B cell (primary cell): ENCODE results near the gene KPNA6. TPM values are rescaled to one million over a fixed set of nuclear protein-coding genes. Genes with fewer than 3 reads are reported as not detected.

ENCODE experiments used
- ATAC-seq: fragments of 200-7000 bp; cut with Tn5 transposase; one replicate; pipeline ENCODE4 v1.10.0; 2021; ENCODE audit warnings: low read depth, mild to moderate bottlenecking, moderate number of reproducible peaks, moderate library complexity
- CTCF ChIA-PET: fragments of 350-600 bp; sonication (Branson Sonifier 250); formaldehyde crosslinking; loops from one replicate; lab custom pipeline; 2021; ENCODE audit warnings: antibody characterized with exemption, inconsistent platforms; lab: Charles Lee
- POLR2A ChIA-PET: fragments of 350-600 bp; sonication (Branson Sonifier 250); formaldehyde crosslinking; loops from one replicate; lab custom pipeline; 2021; ENCODE audit warnings: antibody characterized with exemption; lab: Charles Lee
- DNase-seq: peaks from one replicate; pipeline ENCODE4 v3.0.0; 2013
- H2AFZ ChIP-seq: 2 replicates; pipeline ENCODE4 v1.6.1; 2012; ENCODE audit warnings: mild to moderate bottlenecking, low read depth, low read length; ENCODE audit not compliant: insufficient read depth, poor library complexity, severe bottlenecking
- H3K27ac ChIP-seq, 2 donors: 1 replicate in 1 of 2; 2 replicates in 1 of 2; pipeline ENCODE4 v1.5.1; 2012 to 2013; ENCODE audit warnings: low read length in 2 of 2, mild to moderate bottlenecking in 2 of 2, moderate library complexity in 1 of 2
- H3K27me3 ChIP-seq, 4 experiments: fragments of 200-600 bp in 1 of 4; sonication (generic) in 1 of 4; replicated peaks in 1 of 4; 1 replicate in 2 of 4; 2 replicates in 2 of 4; pipeline versions ENCODE4 v1.6.1 to v1.7.0; 2013 to 2016; ENCODE audit warnings: low read length in 3 of 4, mild to moderate bottlenecking in 2 of 4, mixed read lengths in 1 of 4, moderate library complexity in 1 of 4; ENCODE audit not compliant: insufficient read depth in 4 of 4, control insufficient read depth in 3 of 4; ENCODE audit errors: control extremely low read depth in 1 of 4
- H3K36me3 ChIP-seq, 2 experiments: replicated peaks in 1 of 2; 1 replicate in 1 of 2; 2 replicates in 1 of 2; pipeline versions ENCODE4 v1.6.1 to v1.7.1; 2013; ENCODE audit warnings: low read length in 1 of 2; ENCODE audit not compliant: insufficient read depth in 2 of 2, control insufficient read depth in 1 of 2; ENCODE audit errors: control extremely low read depth in 1 of 2, extremely low read depth in 1 of 2
- H3K4me1 ChIP-seq, 2 donors: fragments of 200-600 bp in 1 of 2; sonication (generic) in 1 of 2; 1 replicate in 1 of 2; 2 replicates in 1 of 2; pipeline versions ENCODE4 v1.5.1 to v1.6.1; 2013 to 2017; ENCODE audit warnings: low read length in 2 of 2; ENCODE audit not compliant: control insufficient read depth in 2 of 2, insufficient read depth in 2 of 2
- H3K4me2 ChIP-seq: replicated peaks from 2 replicates; pipeline ENCODE3; 2012; ENCODE audit warnings: mild to moderate bottlenecking, low read depth, low read length; ENCODE audit not compliant: poor library complexity, severe bottlenecking
- H3K4me3 ChIP-seq, 5 experiments: fragments of 200-600 bp in 1 of 5; sonication (generic) in 1 of 5; 1 replicate in 3 of 5; 2 replicates in 2 of 5; pipeline versions ENCODE4 v1.5.1 to v1.7.0; 2011 to 2016; ENCODE audit warnings: low read length in 4 of 5, mild to moderate bottlenecking in 4 of 5, low read depth in 2 of 5, control low read depth in 1 of 5, moderate library complexity in 1 of 5; ENCODE audit not compliant: insufficient read depth in 1 of 5; ENCODE audit errors: control extremely low read depth in 1 of 5, extremely low read depth in 1 of 5
- H3K79me2 ChIP-seq: fragments of 200-600 bp; sonication (generic); one replicate; pipeline ENCODE4 v1.6.0; 2016; ENCODE audit warnings: low read length; ENCODE audit not compliant: control insufficient read depth, insufficient read depth
- H3K9ac ChIP-seq: fragments of 200-600 bp; sonication (generic); 2 replicates; pipeline ENCODE4 v1.6.1; 2017; ENCODE audit warnings: mild to moderate bottlenecking, low read length, moderate library complexity
- H3K9me3 ChIP-seq, 3 donors: one replicate each; pipeline versions ENCODE4 v1.6.1 to v1.7.1; 2013; ENCODE audit warnings: low read length in 2 of 3; ENCODE audit not compliant: control insufficient read depth in 2 of 3, insufficient read depth in 1 of 3; ENCODE audit errors: control extremely low read depth in 1 of 3
- H4K20me1 ChIP-seq: 2 replicates; pipeline ENCODE4 v1.6.0; 2012; ENCODE audit warnings: mild to moderate bottlenecking, low read length; ENCODE audit not compliant: insufficient read depth, control insufficient read depth, poor library complexity, severe bottlenecking
- H3K27ac Mint-ChIP-seq: one replicate; pipeline ENCODE4 v1.8.0; 2021; ENCODE audit warnings: mixed read lengths
- H3K27me3 Mint-ChIP-seq: one replicate; pipeline ENCODE4 v1.8.0; 2021; ENCODE audit warnings: mixed read lengths
- H3K4me1 Mint-ChIP-seq: one replicate; pipeline ENCODE4 v1.8.0; 2021; ENCODE audit warnings: mixed read lengths
- H3K4me3 Mint-ChIP-seq: one replicate; pipeline ENCODE4 v1.8.0; 2021; ENCODE audit warnings: mixed read lengths
- H3K9me3 Mint-ChIP-seq: one replicate; pipeline ENCODE4 v1.8.0; 2022; ENCODE audit warnings: mixed read lengths; ENCODE audit not compliant: insufficient read depth
- CTCF ChIP-seq: fragments of 200-600 bp; IDR thresholded peaks from one replicate; pipeline ENCODE4 v1.8.0; 2022; ENCODE audit warnings: antibody characterized with exemption, mild to moderate bottlenecking
- EZH2 ChIP-seq: IDR thresholded peaks from 2 replicates; pipeline ENCODE4 v1.6.1; 2012; ENCODE audit warnings: borderline replicate concordance, low read depth, mild to moderate bottlenecking, moderate library complexity, low read length; ENCODE audit not compliant: insufficient read depth, poor library complexity, severe bottlenecking
- WGBS: methylation state at CpG from one replicate; pipeline ENCODE4 v1.1.5; 2013; ENCODE audit warnings: missing lambda C conversion rate; ENCODE audit not compliant: insufficient coverage; 5-methylcytosine and 5-hydroxymethylcytosine counted together
- intact Hi-C: fragments of 100-400 bp; cut with micrococcal nuclease; formaldehyde crosslinking; loops from one replicate; pipeline ENCODE4 v1.10.0; 2022
- polyA plus RNA-seq: library from polyadenylated mRNA; depleted of rRNA; stranded (reverse); fragments of >200 nt; gene quantifications from 2 replicates; pipeline ENCODE4 v1.2.3, GENCODE V29; 2012
- total RNA-seq, 2 donors: library from RNA; stranded (reverse); fragments of 120-200 nt in 1 of 2; gene quantifications; 1 replicate in 1 of 2; 2 replicates in 1 of 2; pipeline versions ENCODE4 v1.2.3 to v1.2.4, GENCODE V29; 2013 to 2022

KPNA6 gene
- total and polyA plus RNA-seq, 2 donors (not counting 1 experiment from before 2014, with no cell fraction given) = 14.0 to 49.9 TPM

GRCh38 chr1:32220746-32221580, 113.1 kb downstream of the KPNA6 start:
- 100% methylated on average over 1 of the region's 4 CpGs for WGBS
- ChIA-PET POLR2A (interaction anchor here (0.9 to 1.3 kb wide), 3 partner anchors 21 to 115 kb away, joined by 3 to 4 read pairs (median 4); partner anchors contain the start of genes CCDC28B and MARCKSL1), CTCF (interaction anchor here (0.7 to 3.6 kb wide), 7 partner anchors 9 to 181 kb away, joined by 3 to 15 read pairs (median 3); partner anchors contain the start of gene TXLNA)
- Histone ChIP-seq H2AFZ (no peak overlapping the region), H3K79me2 (peaks cover 53% of the 10 kb centered on the region), H3K9ac (peak overlapping the region; percentile 97), H3K9me3 (no peaks in the 10 kb centered on the region), H3K27ac (peak overlapping the region; percentile 72 to 94), H3K4me2 (peak overlapping the region; percentile 87), H3K27me3 (no peaks in the 10 kb centered on the region), H3K4me1 (peaks cover 28 to 30% of the 10 kb centered on the region in 2 donors), H3K4me3 (peak overlapping the region; percentile 61 to 99 (median 93)), H3K36me3 (peaks cover 3 to 34% of the 10 kb centered on the region in 2 experiments), H4K20me1 (peaks cover 8% of the 10 kb centered on the region)
- Mint-ChIP-seq H3K4me3 (peak overlapping the region; percentile 97), H3K4me1 (peaks cover 43% of the 10 kb centered on the region), H3K27me3 (no peaks in the 10 kb centered on the region), H3K9me3 (no peaks in the 10 kb centered on the region), H3K27ac (peak overlapping the region; percentile 98)
- TF ChIP-seq CTCF = no peak
- TF ChIP-seq EZH2 = no peak
- DNase-seq = peak; percentile 55
- peak; percentile 39 for ATAC-seq
- intact Hi-C loops = no loop called here
